IMR-90 (cell line): ENCODE data around the gene ST8SIA4. TPM values are rescaled to one million over a fixed set of nuclear protein-coding genes. Genes with fewer than 3 reads are reported as not detected.

ENCODE experiments used
- ATAC-seq: fragments of 200-7000 bp; cut with Tn5 transposase; 2 replicates; pipeline ENCODE4 v1.9.1; 2020; ENCODE audit warnings: low read depth, mild to moderate bottlenecking, moderate library complexity
- BruUV-seq: library from RNA; stranded (reverse); fragments of 400-500 nt; replicated peaks from 2 replicates; lab custom pipeline; 2021; lab: Mats Ljungman, UMichigan
- CTCF ChIA-PET: fragments of 300-600 bp; formaldehyde crosslinking; extraction: SDS; loops from one replicate; lab custom pipeline; 2021; ENCODE audit warnings: antibody characterized with exemption; lab: Yijun Ruan, JAX
- POLR2A ChIA-PET: fragments of 300-600 bp; sonication (Branson Sonifier 250); formaldehyde crosslinking; loops from one replicate; lab custom pipeline; 2022; ENCODE audit warnings: antibody characterized with exemption; ENCODE audit not compliant: unreplicated experiment; lab: Charles Lee
- DNase-seq: peaks from one replicate; pipeline ENCODE4 v3.0.0; 2013
- H2AFZ ChIP-seq: replicated peaks from 2 replicates; pipeline ENCODE3; 2013; ENCODE audit warnings: low read length, mild to moderate bottlenecking; ENCODE audit not compliant: poor library complexity
- H2AK5ac ChIP-seq: 2 replicates; pipeline ENCODE4 v1.6.1; 2013; ENCODE audit warnings: low read depth, low read length, inconsistent platforms
- H2AK9ac ChIP-seq: replicated peaks from 2 replicates; pipeline ENCODE3; 2013; ENCODE audit warnings: mild to moderate bottlenecking, low read depth, low read length, moderate library complexity; ENCODE audit not compliant: poor library complexity
- H2BK120ac ChIP-seq: 2 replicates; pipeline ENCODE4 v1.6.1; 2013; ENCODE audit warnings: low read depth, low read length, inconsistent platforms
- H2BK15ac ChIP-seq: 3 replicates; pipeline ENCODE4 v1.6.1; 2013; ENCODE audit warnings: low read depth, low read length, inconsistent platforms
- H2BK20ac ChIP-seq: 2 replicates; pipeline ENCODE4 v1.6.1; 2013; ENCODE audit warnings: low read depth, mild to moderate bottlenecking, inconsistent platforms, low read length, moderate library complexity
- H2BK5ac ChIP-seq: 2 replicates; pipeline ENCODE4 v1.6.1; 2013; ENCODE audit warnings: mild to moderate bottlenecking, low read depth, low read length, inconsistent platforms; ENCODE audit not compliant: poor library complexity, severe bottlenecking
- H3K14ac ChIP-seq: replicated peaks from 2 replicates; pipeline ENCODE4 v1.6.1; 2013; ENCODE audit warnings: low read depth, low read length, inconsistent platforms
- H3K18ac ChIP-seq: 2 replicates; pipeline ENCODE4 v1.6.1; 2013; ENCODE audit warnings: low read depth, low read length, control low read depth
- H3K23ac ChIP-seq: 2 replicates; pipeline ENCODE4 v1.6.1; 2013; ENCODE audit warnings: low read depth, low read length, inconsistent platforms
- H3K27ac ChIP-seq: 2 replicates; pipeline ENCODE4 v1.5.1; 2013; ENCODE audit warnings: mild to moderate bottlenecking, control low read depth, low read length; ENCODE audit not compliant: insufficient read depth
- H3K27me3 ChIP-seq: 2 replicates; pipeline ENCODE4 v1.6.1; 2013; ENCODE audit warnings: low read length; ENCODE audit not compliant: control insufficient read depth, insufficient read depth
- H3K36me3 ChIP-seq: 2 replicates; pipeline ENCODE4 v1.6.1; 2013; ENCODE audit warnings: low read length, mixed read lengths; ENCODE audit not compliant: control insufficient read depth, insufficient read depth
- H3K4ac ChIP-seq: 2 replicates; pipeline ENCODE4 v1.6.1; 2013; ENCODE audit warnings: low read depth, low read length, inconsistent platforms
- H3K4me1 ChIP-seq: 2 replicates; pipeline ENCODE4 v1.6.1; 2013; ENCODE audit warnings: low read length, mixed read lengths; ENCODE audit not compliant: control insufficient read depth, insufficient read depth
- H3K4me2 ChIP-seq: 2 replicates; pipeline ENCODE4 v1.6.1; 2013; ENCODE audit warnings: low read depth, mild to moderate bottlenecking, control low read depth, low read length, moderate library complexity
- H3K4me3 ChIP-seq: 2 replicates; pipeline ENCODE4 v1.5.1; 2013; ENCODE audit warnings: low read depth, mild to moderate bottlenecking, control low read depth, low read length, moderate library complexity; ENCODE audit not compliant: insufficient read depth
- H3K56ac ChIP-seq: 2 replicates; pipeline ENCODE4 v1.6.1; 2013; ENCODE audit warnings: low read length, inconsistent platforms; ENCODE audit not compliant: insufficient read depth; ENCODE audit errors: extremely low read depth
- H3K79me1 ChIP-seq, 2 experiments: 2 replicates each; pipeline ENCODE4 v1.6.1; 2013; ENCODE audit warnings: low read length in 2 of 2, inconsistent platforms in 1 of 2, low read depth in 1 of 2
- H3K9ac ChIP-seq: 2 replicates; pipeline ENCODE4 v1.6.1; 2013; ENCODE audit warnings: low read depth, low read length, control low read depth
- H3K9me1 ChIP-seq: 2 replicates; pipeline ENCODE4 v1.6.1; 2013; ENCODE audit warnings: low read length, inconsistent platforms; ENCODE audit not compliant: insufficient read depth
- H3K9me3 ChIP-seq: 2 replicates; pipeline ENCODE4 v1.6.1; 2013; ENCODE audit warnings: low read length; ENCODE audit not compliant: control insufficient read depth, insufficient read depth
- H4K20me1 ChIP-seq: 2 replicates; pipeline ENCODE4 v1.6.1; 2013; ENCODE audit warnings: low read length, inconsistent platforms; ENCODE audit not compliant: insufficient read depth
- H4K5ac ChIP-seq: 2 replicates; pipeline ENCODE4 v1.6.1; 2013; ENCODE audit warnings: mild to moderate bottlenecking, low read depth, low read length, control low read depth
- H4K8ac ChIP-seq, 2 experiments: 2 replicates each; pipeline ENCODE4 v1.6.1; 2013; ENCODE audit warnings: low read depth in 2 of 2, low read length in 2 of 2, control low read depth in 1 of 2, inconsistent platforms in 1 of 2
- H4K91ac ChIP-seq: 2 replicates; pipeline ENCODE4 v1.6.1; 2013; ENCODE audit warnings: low read depth, low read length, inconsistent platforms; ENCODE audit not compliant: insufficient read depth
- CEBPB ChIP-seq: IDR thresholded peaks from 2 replicates; pipeline ENCODE4 v1.6.1; 2012; ENCODE audit warnings: low read depth, low read length, improper control_type of control experiment
- CTCF ChIP-seq: conservative IDR thresholded peaks from 2 replicates; pipeline ENCODE4 v1.5.1; 2012; ENCODE audit warnings: mild to moderate bottlenecking, low read depth, low read length, improper control_type of control experiment
- FOS ChIP-seq: fragments of 150-350 bp; IDR thresholded peaks from 2 replicates; pipeline ENCODE4 v1.6.1; 2016; ENCODE audit warnings: low read depth, low read length
- MAFK ChIP-seq: IDR thresholded peaks from 2 replicates; pipeline ENCODE4 v1.6.1; 2012; ENCODE audit warnings: low read depth, low read length, improper control_type of control experiment
- MAZ ChIP-seq: IDR thresholded peaks from 2 replicates; pipeline ENCODE4 v1.6.1; 2012; ENCODE audit warnings: low read depth, mild to moderate bottlenecking, low read length, improper control_type of control experiment, moderate library complexity, borderline replicate concordance
- RAD21 ChIP-seq: IDR thresholded peaks from 2 replicates; pipeline ENCODE4 v1.6.1; 2012; ENCODE audit warnings: low read length, improper control_type of control experiment
- RFX5 ChIP-seq: IDR thresholded peaks from 2 replicates; pipeline ENCODE4 v1.8.0; 2012; ENCODE audit warnings: low read depth, mild to moderate bottlenecking, low read length, moderate library complexity
- SMC3 ChIP-seq: fragments of 150-350 bp; IDR thresholded peaks from 2 replicates; pipeline ENCODE4 v1.6.1; 2016; ENCODE audit warnings: low read depth, mild to moderate bottlenecking, antibody characterized with exemption, low read length, moderate library complexity
- USF2 ChIP-seq: fragments of 150-350 bp; IDR thresholded peaks from 2 replicates; pipeline ENCODE4 v1.6.1; 2017; ENCODE audit warnings: mild to moderate bottlenecking, antibody characterized with exemption, low read length, low read depth
- WGBS, 2 experiments: methylation state at CpG; one replicate each; pipeline versions ENCODE4 v1.1.5 to v1.1.7; 2013; ENCODE audit warnings: missing lambda C conversion rate in 2 of 2; ENCODE audit not compliant: insufficient read length in 1 of 2; ENCODE audit errors: extremely low coverage in 2 of 2; 5-methylcytosine and 5-hydroxymethylcytosine counted together
- dilution Hi-C: fragments of 300-500 bp; cut with HindIII; formaldehyde crosslinking; loops from one replicate; pipeline ENCODE4 v1.14.3; 2018; ENCODE audit warnings: low sequenced_read_pairs; ENCODE audit not compliant: unreplicated experiment
- in situ Hi-C: fragments of 300-500 bp; cut with MboI; formaldehyde crosslinking; loops from 3 replicates; pipeline ENCODE4 v1.14.3; 2019; ENCODE audit warnings: low sequenced_read_pairs, inconsistent platforms, mixed read lengths
- intact Hi-C: fragments of 100-400 bp; cut with micrococcal nuclease; formaldehyde crosslinking; loops from 2 replicates; pipeline ENCODE4 v1.10.0; 2022
- polyA plus RNA-seq, 3 experiments: library from polyadenylated mRNA; depleted of rRNA; stranded (reverse); fragments of >200 nt; gene quantifications; 2 replicates each; pipeline ENCODE4 v1.2.3, GENCODE V29; 2012; ENCODE audit warnings: low replicate concordance in 1 of 3
- total RNA-seq: library from RNA; depleted of rRNA; stranded (reverse); fragments of >200 nt; gene quantifications from 2 replicates; pipeline ENCODE4 v1.2.3, GENCODE V29; 2012

Gene ST8SIA4
- total and polyA plus RNA-seq, 2 of the 4 experiments (the other 2 are of a cell fraction): 0.02 to 0.18 TPM

GRCh38 chr5:100840789-100841188 is 62.3 kb downstream of the ST8SIA4 start:
- Histone ChIP-seq H3K36me3 (no peaks in the 10 kb centered on the region), H3K14ac (no peak overlapping the region), H2AK9ac (no peak overlapping the region), H4K5ac (no peak overlapping the region), H2AFZ (no peak overlapping the region), H2BK5ac (no peak overlapping the region), H3K9me3 (no peaks in the 10 kb centered on the region), H4K91ac (no peak overlapping the region), H3K4me2 (no peak overlapping the region), H3K4me3 (no peak overlapping the region), H2AK5ac (no peak overlapping the region), H4K20me1 (no peaks in the 10 kb centered on the region), H3K27ac (no peak overlapping the region), H3K4me1 (no peaks in the 10 kb centered on the region), H3K79me1 (no peaks in the 10 kb centered on the region), H3K18ac (no peak overlapping the region), H3K56ac (no peak overlapping the region), H3K9ac (no peak overlapping the region), H3K23ac (no peak overlapping the region), H2BK120ac (no peak overlapping the region), H2BK15ac (no peak overlapping the region), H3K4ac (no peak overlapping the region), H4K8ac (no peak overlapping the region), H3K27me3 (no peaks in the 10 kb centered on the region), H3K9me1 (no peaks in the 10 kb centered on the region), H2BK20ac (no peak overlapping the region)
- ATAC-seq (no peak), DNase-seq (no peak)
- no TSS peak for BruUV-seq
- intact Hi-C loops (no loop called here), dilution Hi-C loops (no loop called here), in situ Hi-C loops (no loop called here)
- TF ChIP-seq SMC3: no peak
- TF ChIP-seq RAD21: no peak
- TF ChIP-seq MAFK: no peak
- TF ChIP-seq MAZ: no peak
- TF ChIP-seq RFX5: no peak
- no peak for TF ChIP-seq CTCF
- no peak for TF ChIP-seq USF2
- no peak for TF ChIP-seq FOS
- no peak for TF ChIP-seq CEBPB
- ChIA-PET CTCF (no interaction called here), POLR2A (no interaction called here)
- no CpG with 5 or more reads among the region's 1 CpG for WGBS, 2 experiments
